AG10803 (cell line): Measurements from ENCODE around the gene RBM12.

ENCODE experiments used
- DNase-seq: peaks from one replicate; pipeline ENCODE4 v3.0.0; 2010; ENCODE audit warnings: low read depth
- H3K4me3 ChIP-seq: 2 replicates; pipeline ENCODE4 v1.5.1; 2011; ENCODE audit warnings: mild to moderate bottlenecking, low read length, control low read depth
- CTCF ChIP-seq: conservative IDR thresholded peaks from 2 replicates; pipeline ENCODE4 v1.5.1; 2011; ENCODE audit warnings: mild to moderate bottlenecking, low read length, control low read depth, inconsistent platforms

The RBM12 gene

GRCh38 chr20:35601990-35602389 is 62.7 kb downstream of the RBM12 start:
- TF ChIP-seq CTCF: no peak
- DNase-seq: no peak
- H3K4me3 ChIP-seq: no peak overlapping the region; the same call in 1 of the 2 replicates

- H3K4me3 ChIP-seq: peak overlapping the region; percentile 41
- TF ChIP-seq CTCF: peak; percentile 28; the same call in 1 of the 2 replicates
- peak; percentile 59 for DNase-seq
Measured at GRCh38 chr20:35600993-35601973, 63.4 kb downstream of the RBM12 start.

- no peak for DNase-seq
- H3K4me3 ChIP-seq: no peak overlapping the region; the same call in 1 of the 2 replicates
Measured at GRCh38 chr20:35600176-35600992, 64.3 kb downstream of the RBM12 start.

GRCh38 chr20:35599776-35600120 is 65.0 kb downstream of the RBM12 start:
- H3K4me3 ChIP-seq: no peak overlapping the region
- TF ChIP-seq CTCF: no peak
- no peak for DNase-seq

More at GRCh38 chr20:35600176-35600992, 64.3 kb downstream of the RBM12 start:
- no peak for TF ChIP-seq CTCF
